ENCODE results near the gene POPDC2. TPM values are rescaled to one million over a fixed set of nuclear protein-coding genes. Genes with fewer than 3 reads are reported as not detected.
A peak's percentile ranks its signal among the peaks of the same experiment; 100 is the strongest.

Gene POPDC2
- total and polyA plus RNA-seq, 10 of the 15 experiments (the other 5 are each of a cell fraction or from before 2014, with no cell fraction given), result 1.8 to 12.7 (median 3.5) TPM

- no peak for TF ChIP-seq CBX3 (IDR thresholded peaks at IDR 0.05; ENCODE audit: borderline replicate concordance, low read depth)
- TF ChIP-seq NBN (IDR thresholded peaks at IDR 0.05), result peak; percentile 74
- TF ChIP-seq SMAD1 (IDR thresholded peaks at IDR 0.05; ENCODE audit: low read depth, partially characterized antibody), result no peak
- TF ChIP-seq IKZF2 (IDR thresholded peaks at IDR 0.05), result peak; percentile 84 to 87
- TF ChIP-seq POLR2AphosphoS5 (IDR thresholded peaks at IDR 0.05; ENCODE audit: low read length), result no peak
- no peak for TF ChIP-seq NR2C2 (IDR thresholded peaks at IDR 0.05; ENCODE audit: borderline replicate concordance, control insufficient read depth, insufficient read length, low read depth)
- TF ChIP-seq, protein P1, sequence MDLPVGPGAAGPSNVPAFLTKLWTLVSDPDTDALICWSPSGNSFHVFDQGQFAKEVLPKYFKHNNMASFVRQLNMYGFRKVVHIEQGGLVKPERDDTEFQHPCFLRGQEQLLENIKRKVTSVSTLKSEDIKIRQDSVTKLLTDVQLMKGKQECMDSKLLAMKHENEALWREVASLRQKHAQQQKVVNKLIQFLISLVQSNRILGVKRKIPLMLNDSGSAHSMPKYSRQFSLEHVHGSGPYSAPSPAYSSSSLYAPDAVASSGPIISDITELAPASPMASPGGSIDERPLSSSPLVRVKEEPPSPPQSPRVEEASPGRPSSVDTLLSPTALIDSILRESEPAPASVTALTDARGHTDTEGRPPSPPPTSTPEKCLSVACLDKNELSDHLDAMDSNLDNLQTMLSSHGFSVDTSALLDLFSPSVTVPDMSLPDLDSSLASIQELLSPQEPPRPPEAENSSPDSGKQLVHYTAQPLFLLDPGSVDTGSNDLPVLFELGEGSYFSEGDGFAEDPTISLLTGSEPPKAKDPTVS (IDR thresholded peaks at IDR 0.05; ENCODE audit: low read depth, low read length), result no peak
- TF ChIP-seq ASH2L (IDR thresholded peaks at IDR 0.05; ENCODE audit: borderline replicate concordance, low read depth), result no peak
- TF ChIP-seq POLR2A (IDR thresholded peaks at IDR 0.05; ENCODE audit: low read depth, low read length), result no peak
- TF ChIP-seq SIX5 (IDR thresholded peaks at IDR 0.05; ENCODE audit: low read depth, low read length, severe bottlenecking), result no peak
- no peak for TF ChIP-seq FOS (IDR thresholded peaks at IDR 0.05; ENCODE audit: borderline replicate concordance, extremely low read depth, insufficient read length)
- no peak for TF ChIP-seq SMAD5 (IDR thresholded peaks at IDR 0.05; ENCODE audit: low read depth)
- no peak for TF ChIP-seq BHLHE40 (IDR thresholded peaks at IDR 0.05; ENCODE audit: borderline replicate concordance in 1 of 2, low read depth in 2 of 2, low read length in 1 of 2)
- no peak for TF ChIP-seq EZH2 (IDR thresholded peaks at IDR 0.05; ENCODE audit: borderline replicate concordance, control insufficient read depth, low read depth, low read length)
- TF ChIP-seq BCL11A (IDR thresholded peaks at IDR 0.05; ENCODE audit: low read depth, low read length), result peak; percentile 90
- TF ChIP-seq KDM1A (IDR thresholded peaks at IDR 0.05; ENCODE audit: borderline replicate concordance), result no peak
- TF ChIP-seq, protein P2, sequence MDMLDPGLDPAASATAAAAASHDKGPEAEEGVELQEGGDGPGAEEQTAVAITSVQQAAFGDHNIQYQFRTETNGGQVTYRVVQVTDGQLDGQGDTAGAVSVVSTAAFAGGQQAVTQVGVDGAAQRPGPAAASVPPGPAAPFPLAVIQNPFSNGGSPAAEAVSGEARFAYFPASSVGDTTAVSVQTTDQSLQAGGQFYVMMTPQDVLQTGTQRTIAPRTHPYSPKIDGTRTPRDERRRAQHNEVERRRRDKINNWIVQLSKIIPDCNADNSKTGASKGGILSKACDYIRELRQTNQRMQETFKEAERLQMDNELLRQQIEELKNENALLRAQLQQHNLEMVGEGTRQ (IDR thresholded peaks at IDR 0.05; ENCODE audit: borderline replicate concordance, low read depth, low read length), result no peak
- 0 out of 2 replicates have a peak, but pooled peaks have one; percentile 29 for TF ChIP-seq CREB1 (IDR thresholded peaks at IDR 0.05; ENCODE audit: low read depth)
- TF ChIP-seq CEBPZ (IDR thresholded peaks at IDR 0.05; ENCODE audit: low read depth, low read length), result no peak
- TF ChIP-seq ZNF24 (IDR thresholded peaks at IDR 0.05), result no peak
- peak; percentile 73 for TF ChIP-seq GATAD2B (conservative IDR thresholded peaks at IDR 0.05; ENCODE audit: low read depth)
- TF ChIP-seq CREM (IDR thresholded peaks at IDR 0.05; ENCODE audit: low read depth), result peak; percentile 62
- TF ChIP-seq WRNIP1 (IDR thresholded peaks at IDR 0.05; ENCODE audit: borderline replicate concordance, low read depth, low read length), result no peak
- TF ChIP-seq CHD4 (IDR thresholded peaks at IDR 0.05), result no peak
- no peak for TF ChIP-seq ESRRA (IDR thresholded peaks at IDR 0.05; ENCODE audit: low read length)
- no peak for TF ChIP-seq ZNF217 (IDR thresholded peaks at IDR 0.05)
- TF ChIP-seq FOXM1 (IDR thresholded peaks at IDR 0.05; ENCODE audit: low read depth, low read length), result peak; percentile 68; the same call in 1 of the 2 replicates
- TF ChIP-seq ZNF622 (IDR thresholded peaks at IDR 0.05), result no peak
- TF ChIP-seq ZNF207 (IDR thresholded peaks at IDR 0.05; ENCODE audit: borderline replicate concordance), result no peak; the same call in 1 of the 2 replicates
- TF ChIP-seq SUZ12 (IDR thresholded peaks at IDR 0.05; ENCODE audit: unreplicated experiment), result no peak
Measured at GRCh38 chr3:119697394-119697793, 37.0 kb upstream of the POPDC2 start (continued).
